Hepatocyte (in vitro differentiated cells): ENCODE measurements around the gene XIRP2. TPM values are rescaled to one million over a fixed set of nuclear protein-coding genes. Genes with fewer than 3 reads are reported as not detected.
A peak's percentile ranks its signal among the peaks of the same experiment; 100 is the strongest.

Source experiments
- DNase-seq: peaks from one replicate; pipeline ENCODE4 v3.0.0-alpha.2; 2016; ENCODE audit warnings: low spot score
- H2AFZ ChIP-seq: fragments of 200-600 bp; sonication (generic); 2 replicates; pipeline ENCODE4 v1.6.0; 2016; ENCODE audit warnings: antibody characterized with exemption, mild to moderate bottlenecking
- H3K27ac ChIP-seq: fragments of 200-600 bp; sonication (generic); 2 replicates; pipeline ENCODE4 v1.5.1; 2016; ENCODE audit warnings: mild to moderate bottlenecking
- H3K27me3 ChIP-seq: fragments of 200-600 bp; sonication (generic); 2 replicates; pipeline ENCODE4 v1.6.1; 2016
- H3K36me3 ChIP-seq: fragments of 200-600 bp; sonication (generic); replicated peaks from 2 replicates; pipeline ENCODE4 v1.5.1; 2016; ENCODE audit warnings: low read depth; ENCODE audit not compliant: insufficient read depth
- H3K4me1 ChIP-seq: fragments of 200-600 bp; sonication (generic); 2 replicates; pipeline ENCODE4 v1.5.1; 2016; ENCODE audit warnings: mild to moderate bottlenecking, moderate library complexity; ENCODE audit not compliant: insufficient read depth
- H3K4me2 ChIP-seq: fragments of 200-600 bp; sonication (generic); 2 replicates; pipeline ENCODE4 v1.6.0; 2016
- H3K4me3 ChIP-seq: fragments of 200-600 bp; sonication (generic); 2 replicates; pipeline ENCODE4 v1.5.1; 2016; ENCODE audit warnings: mild to moderate bottlenecking
- H3K79me2 ChIP-seq: fragments of 200-600 bp; sonication (generic); 2 replicates; pipeline ENCODE4 v1.6.0; 2017; ENCODE audit warnings: mild to moderate bottlenecking
- H3K9me2 ChIP-seq: fragments of 200-600 bp; sonication (generic); replicated peaks from 2 replicates; pipeline ENCODE4 v1.6.0; 2017; ENCODE audit warnings: mild to moderate bottlenecking; ENCODE audit not compliant: insufficient read depth
- H3K9me3 ChIP-seq: fragments of 200-600 bp; sonication (generic); 2 replicates; pipeline ENCODE4 v1.5.1; 2016; ENCODE audit warnings: low read depth, mild to moderate bottlenecking
- H4K20me1 ChIP-seq: fragments of 200-600 bp; sonication (generic); 2 replicates; pipeline ENCODE4 v1.6.0; 2016; ENCODE audit warnings: mild to moderate bottlenecking; ENCODE audit not compliant: insufficient read depth, poor library complexity, severe bottlenecking
- EZH2 ChIP-seq: fragments of 200-600 bp; sonication (generic); IDR thresholded peaks from 2 replicates; pipeline ENCODE4 v1.6.1; 2016; ENCODE audit warnings: antibody characterized with exemption, mild to moderate bottlenecking, borderline replicate concordance
- EZH2phosphoT487 ChIP-seq: fragments of 200-600 bp; sonication (generic); IDR thresholded peaks from one replicate; pipeline ENCODE4 v1.6.1; 2018; ENCODE audit warnings: antibody characterized with exemption, mild to moderate bottlenecking, low read depth, moderate library complexity; ENCODE audit not compliant: unreplicated experiment, severe bottlenecking
- WGBS: methylation state at CpG from one replicate; pipeline ENCODE4 v1.1.6; 2016; ENCODE audit warnings: low lambda C conversion rate; ENCODE audit errors: missing lambda C conversion rate; 5-methylcytosine and 5-hydroxymethylcytosine counted together
- polyA plus RNA-seq: library from polyadenylated mRNA; unstranded; fragments of >200 nt; fragmentation: Nextera tagmentation; extraction: Ambion mirVana; gene quantifications from 2 replicates; pipeline ENCODE4 v1.2.1, GENCODE V29; 2016
- total RNA-seq: library from RNA; depleted of rRNA; stranded (reverse); fragments of >200 nt; gene quantifications from 2 replicates; pipeline ENCODE4 v1.2.3, GENCODE V29; 2014
- TF ChIP-seq, protein P1 (sequence below): fragments of 200-600 bp; sonication (generic); IDR thresholded peaks from 2 replicates; pipeline ENCODE4 v1.5.1; 2016; ENCODE audit warnings: antibody characterized with exemption, mild to moderate bottlenecking; ENCODE audit not compliant: poor library complexity

Gene XIRP2
- total and polyA plus RNA-seq, 2 experiments from 2014 or later, result not detected

DNA sequence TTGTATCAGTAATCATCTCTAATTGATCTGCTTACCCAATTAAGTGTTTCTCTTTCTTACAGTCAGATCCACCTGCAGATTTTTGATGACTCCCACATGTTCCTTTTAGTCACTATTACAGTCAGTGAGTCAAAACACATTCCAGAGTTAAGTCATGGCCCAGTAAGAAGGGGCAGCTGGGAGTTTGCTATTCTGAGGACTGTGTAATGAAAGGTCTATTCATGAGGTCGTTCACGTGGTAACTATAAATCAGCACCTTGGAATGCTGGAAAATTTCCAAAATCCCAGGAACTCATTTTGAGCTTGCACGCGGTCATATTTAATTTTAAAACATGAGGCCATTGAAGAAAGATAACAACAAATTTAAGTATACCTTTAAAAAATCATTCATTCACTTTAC is 252.5 kb downstream of the XIRP2 start:
- Histone ChIP-seq H3K79me2 (no peaks in the 10 kb centered on the region), H3K4me2 (no peak overlapping the region), H3K9me2 (no peaks in the 10 kb centered on the region), H4K20me1 (no peaks in the 10 kb centered on the region), H3K27me3 (no peaks in the 10 kb centered on the region), H3K36me3 (no peaks in the 10 kb centered on the region), H3K4me3 (no peak overlapping the region), H3K9me3 (no peaks in the 10 kb centered on the region), H2AFZ (no peak overlapping the region), H3K4me1 (no peaks in the 10 kb centered on the region), H3K27ac (no peak overlapping the region)
- peak; percentile 21 for DNase-seq
- TF ChIP-seq EZH2phosphoT487, result no peak
- TF ChIP-seq EZH2, result no peak
- TF ChIP-seq, protein P1, sequence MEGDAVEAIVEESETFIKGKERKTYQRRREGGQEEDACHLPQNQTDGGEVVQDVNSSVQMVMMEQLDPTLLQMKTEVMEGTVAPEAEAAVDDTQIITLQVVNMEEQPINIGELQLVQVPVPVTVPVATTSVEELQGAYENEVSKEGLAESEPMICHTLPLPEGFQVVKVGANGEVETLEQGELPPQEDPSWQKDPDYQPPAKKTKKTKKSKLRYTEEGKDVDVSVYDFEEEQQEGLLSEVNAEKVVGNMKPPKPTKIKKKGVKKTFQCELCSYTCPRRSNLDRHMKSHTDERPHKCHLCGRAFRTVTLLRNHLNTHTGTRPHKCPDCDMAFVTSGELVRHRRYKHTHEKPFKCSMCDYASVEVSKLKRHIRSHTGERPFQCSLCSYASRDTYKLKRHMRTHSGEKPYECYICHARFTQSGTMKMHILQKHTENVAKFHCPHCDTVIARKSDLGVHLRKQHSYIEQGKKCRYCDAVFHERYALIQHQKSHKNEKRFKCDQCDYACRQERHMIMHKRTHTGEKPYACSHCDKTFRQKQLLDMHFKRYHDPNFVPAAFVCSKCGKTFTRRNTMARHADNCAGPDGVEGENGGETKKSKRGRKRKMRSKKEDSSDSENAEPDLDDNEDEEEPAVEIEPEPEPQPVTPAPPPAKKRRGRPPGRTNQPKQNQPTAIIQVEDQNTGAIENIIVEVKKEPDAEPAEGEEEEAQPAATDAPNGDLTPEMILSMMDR, result no peak
- 53% methylated on average over 4 of the region's 4 CpGs for WGBS

DNA sequence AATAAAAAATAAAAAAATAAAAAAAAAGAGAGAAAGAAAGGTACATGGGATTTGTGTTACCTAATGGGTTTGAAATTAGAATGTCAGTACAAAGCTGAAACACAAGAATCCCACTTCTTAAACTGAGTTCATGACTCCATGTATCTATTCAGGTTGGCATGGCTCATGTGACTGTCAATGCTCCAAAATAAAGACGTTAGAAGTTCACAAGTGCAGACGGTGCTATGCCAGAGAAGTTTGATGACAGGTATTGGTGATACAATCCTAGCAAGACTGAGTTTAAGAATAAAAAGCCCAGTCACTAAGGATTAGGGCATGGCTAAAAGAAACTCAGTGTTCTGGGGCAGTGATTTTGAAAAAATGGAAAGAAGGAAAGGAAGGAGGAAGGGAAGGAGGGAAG is 254.3 kb downstream of the XIRP2 start:
- Histone ChIP-seq H3K27ac (no peak overlapping the region), H3K4me1 (no peaks in the 10 kb centered on the region), H3K4me3 (no peak overlapping the region), H2AFZ (no peak overlapping the region), H3K9me2 (no peaks in the 10 kb centered on the region), H3K9me3 (no peaks in the 10 kb centered on the region), H4K20me1 (no peaks in the 10 kb centered on the region), H3K79me2 (no peaks in the 10 kb centered on the region), H3K4me2 (no peak overlapping the region), H3K27me3 (no peaks in the 10 kb centered on the region), H3K36me3 (no peaks in the 10 kb centered on the region)
- no peak for TF ChIP-seq EZH2phosphoT487
- no peak for TF ChIP-seq EZH2
- TF ChIP-seq, protein P1, result no peak
- WGBS, result 82% methylated on average over 2 of the region's 2 CpGs
- no peak for DNase-seq

DNA sequence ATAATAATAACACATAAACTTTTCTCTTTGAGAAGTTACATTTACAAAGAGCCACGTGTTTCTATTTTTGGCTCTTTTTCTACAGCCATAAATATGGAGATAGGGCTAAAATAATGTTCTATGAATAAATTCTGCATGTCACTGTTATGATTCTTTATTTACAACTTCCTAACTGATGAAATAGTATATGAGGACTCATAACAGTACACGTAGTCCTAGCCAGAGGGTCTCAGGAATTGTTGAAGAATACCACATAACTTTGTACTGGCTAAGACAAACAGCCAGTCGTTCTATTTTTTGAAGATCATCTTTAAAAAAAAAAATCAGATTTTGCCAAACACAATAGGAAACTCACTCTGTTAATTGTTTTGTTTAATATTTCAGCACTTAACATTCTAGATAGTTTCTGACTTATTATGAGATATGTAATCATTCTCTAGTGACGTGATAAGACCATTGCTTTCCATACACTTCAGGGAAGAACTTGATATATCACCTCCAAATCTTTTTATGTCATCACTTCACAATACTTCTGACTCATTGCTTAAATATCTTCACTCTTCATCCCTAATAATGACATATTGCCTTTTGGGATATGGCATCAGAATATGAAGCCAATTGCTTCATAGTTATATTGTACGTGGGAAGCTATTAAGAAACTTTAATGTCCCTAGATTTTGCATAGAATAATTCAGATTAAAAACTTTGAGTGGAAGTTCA is 256.1 kb downstream of the XIRP2 start:
- Histone ChIP-seq H2AFZ (no peak overlapping the region), H3K79me2 (no peaks in the 10 kb centered on the region), H3K36me3 (no peaks in the 10 kb centered on the region), H3K9me2 (no peaks in the 10 kb centered on the region), H3K27me3 (no peaks in the 10 kb centered on the region), H3K27ac (no peak overlapping the region), H4K20me1 (no peaks in the 10 kb centered on the region), H3K4me2 (no peak overlapping the region), H3K4me3 (no peak overlapping the region), H3K4me1 (no peaks in the 10 kb centered on the region), H3K9me3 (no peaks in the 10 kb centered on the region)
- no peak for DNase-seq
- 86% methylated on average over 5 of the region's 5 CpGs for WGBS
- no peak for TF ChIP-seq EZH2
- TF ChIP-seq EZH2phosphoT487, result no peak
- TF ChIP-seq, protein P1, result no peak
